ENCODE data around the gene DNAJA4. TPM values are rescaled to one million over a fixed set of nuclear protein-coding genes. Genes with fewer than 3 reads are reported as not detected.
"Not testable (repeated sequence)": the region's sequence is repeated elsewhere in the genome, so short reads cannot be mapped to it uniquely, and the experiment has no call there.

Gene DNAJA4
- total RNA-seq, 1 donor from 2014 or later: 4.7 TPM

- DNase-seq (ENCODE audit: low read depth, low spot score): no peak
Measured at GRCh38 chr15:78244101-78244500, 20.3 kb upstream of the DNAJA4 start.

- no peak for DNase-seq (ENCODE audit: low read depth, low spot score)
Measured at GRCh38 chr15:78244893-78245292, 19.5 kb upstream of the DNAJA4 start.

GRCh38 chr15:78245392-78245791 is 19.0 kb upstream of the DNAJA4 start:
- DNase-seq (ENCODE audit: low read depth, low spot score): not testable (repeated sequence)

GRCh38 chr15:78245976-78246620 is 18.3 kb upstream of the DNAJA4 start:
- not testable (repeated sequence) for DNase-seq (ENCODE audit: low read depth, low spot score)

GRCh38 chr15:78247911-78248310 is 16.5 kb upstream of the DNAJA4 start:
- DNase-seq (ENCODE audit: low read depth, low spot score): no peak

GRCh38 chr15:78249131-78249530 is 15.2 kb upstream of the DNAJA4 start:
- DNase-seq (ENCODE audit: low read depth, low spot score): no peak

GRCh38 chr15:78251136-78251535 is 13.2 kb upstream of the DNAJA4 start:
- no peak for DNase-seq (ENCODE audit: low read depth, low spot score)

- DNase-seq (ENCODE audit: low read depth, low spot score): no peak
Measured at GRCh38 chr15:78255421-78256043, 8.8 kb upstream of the DNAJA4 start.

- no peak for DNase-seq (ENCODE audit: low read depth, low spot score)
Measured at GRCh38 chr15:78256044-78256437, 8.3 kb upstream of the DNAJA4 start.

- no peak for DNase-seq (ENCODE audit: low read depth, low spot score)
Measured at GRCh38 chr15:78257681-78258080, 6.7 kb upstream of the DNAJA4 start.

- no peak for DNase-seq (ENCODE audit: low read depth, low spot score)
Measured at GRCh38 chr15:78259232-78259631, 5.1 kb upstream of the DNAJA4 start.

- no peak for DNase-seq (ENCODE audit: low read depth, low spot score)
Measured at GRCh38 chr15:78260489-78260888, 3.9 kb upstream of the DNAJA4 start.

GRCh38 chr15:78261062-78261461 is 3.3 kb upstream of the DNAJA4 start:
- DNase-seq (ENCODE audit: low read depth, low spot score): no peak

- DNase-seq (ENCODE audit: low read depth, low spot score): no peak
Measured at GRCh38 chr15:78263351-78263781, 996 bp upstream of the DNAJA4 start.

- DNase-seq (ENCODE audit: low read depth, low spot score): no peak
Measured at GRCh38 chr15:78263907-78264303, 457 bp upstream of the DNAJA4 start.

- no peak for DNase-seq (ENCODE audit: low read depth, low spot score)
Measured at GRCh38 chr15:78265137-78265460, 737 bp downstream of the DNAJA4 start.

- no peak for DNase-seq (ENCODE audit: low read depth, low spot score)
Measured at GRCh38 chr15:78265752-78266224, 1.4 kb downstream of the DNAJA4 start.

- no peak for DNase-seq (ENCODE audit: low read depth, low spot score)
Measured at GRCh38 chr15:78266229-78266628, 1.9 kb downstream of the DNAJA4 start.

- no peak for DNase-seq (ENCODE audit: low read depth, low spot score)
Measured at GRCh38 chr15:78266806-78267205, 2.4 kb downstream of the DNAJA4 start.

- DNase-seq (ENCODE audit: low read depth, low spot score): no peak
Measured at GRCh38 chr15:78272316-78272715, 8.0 kb downstream of the DNAJA4 start.

GRCh38 chr15:78272776-78273175 is 8.4 kb downstream of the DNAJA4 start:
- DNase-seq (ENCODE audit: low read depth, low spot score): no peak

- DNase-seq (ENCODE audit: low read depth, low spot score): no peak
Measured at GRCh38 chr15:78274994-78275393, 10.6 kb downstream of the DNAJA4 start.
